ENCODE measurements around the gene BEX4.
A peak's percentile ranks its signal among the peaks of the same experiment; 100 is the strongest.
"Not testable (repeated sequence)": the region's sequence is repeated elsewhere in the genome, so short reads cannot be mapped to it uniquely, and the experiment has no call there.

The BEX4 gene

GRCh38 chrX:103214870-103215424, at the start of gene BEX4:
Gene BEX4 (plus strand): TSS chrX:103215108. CDS start chrX:103216154, 1,046 bp downstream.
- DNase-seq, result peak; percentile 19

GRCh38 chrX:103170216-103170615, 44.7 kb upstream of the BEX4 start:
- peak; percentile 30 for DNase-seq

GRCh38 chrX:103171353-103171752, 43.6 kb upstream of the BEX4 start:
- no peak for DNase-seq

GRCh38 chrX:103175256-103175655, 39.7 kb upstream of the BEX4 start:
- DNase-seq, result not testable (repeated sequence)

- no peak for DNase-seq
Observed at GRCh38 chrX:103175944-103176753, 38.8 kb upstream of the BEX4 start.

- DNase-seq, result no peak
Observed at GRCh38 chrX:103177556-103177955, 37.4 kb upstream of the BEX4 start.

- DNase-seq, result no peak
Observed at GRCh38 chrX:103183912-103184311, 31.0 kb upstream of the BEX4 start.

GRCh38 chrX:103187953-103188475, 26.9 kb upstream of the BEX4 start:
- DNase-seq, result no peak

- peak; percentile 63 for DNase-seq
Observed at GRCh38 chrX:103197721-103198306, 17.1 kb upstream of the BEX4 start.

GRCh38 chrX:103198668-103199067, 16.2 kb upstream of the BEX4 start:
- DNase-seq, result not testable (repeated sequence)

GRCh38 chrX:103201041-103201440, 13.9 kb upstream of the BEX4 start:
- DNase-seq, result no peak

- no peak for DNase-seq
Observed at GRCh38 chrX:103210056-103210455, 4.9 kb upstream of the BEX4 start.

GRCh38 chrX:103211012-103211715, 3.7 kb upstream of the BEX4 start:
- DNase-seq, result no peak

GRCh38 chrX:103212749-103213457, 2.0 kb upstream of the BEX4 start:
- DNase-seq, result no peak

GRCh38 chrX:103215425-103215991, 600 bp downstream of the BEX4 start:
- DNase-seq, result no peak

GRCh38 chrX:103220511-103221323, 5.8 kb downstream of the BEX4 start:
- no peak for DNase-seq

- DNase-seq, result not testable (repeated sequence)
Observed at GRCh38 chrX:103225918-103226317, 11.0 kb downstream of the BEX4 start.

GRCh38 chrX:103233263-103233662, 18.4 kb downstream of the BEX4 start:
- no peak for DNase-seq

- no peak for DNase-seq
Observed at GRCh38 chrX:103234869-103235268, 20.0 kb downstream of the BEX4 start.

- not testable (repeated sequence) for DNase-seq
Observed at GRCh38 chrX:103235608-103236007, 20.7 kb downstream of the BEX4 start.

GRCh38 chrX:103236296-103236695, 21.4 kb downstream of the BEX4 start:
- no peak for DNase-seq

All from NCI-H226 (cell line).